Osteoblast (primary cell): ENCODE results near the gene ZSWIM6. TPM values are rescaled to one million over a fixed set of nuclear protein-coding genes. Genes with fewer than 3 reads are reported as not detected.

Source experiments
- DNase-seq: peaks from one replicate; pipeline ENCODE4 v3.0.0; 2011; ENCODE audit warnings: low spot score, mixed read lengths; ENCODE audit not compliant: insufficient read length; ENCODE audit errors: missing footprints
- H2AFZ ChIP-seq: 2 replicates; pipeline ENCODE4 v1.6.0; 2011; ENCODE audit warnings: mild to moderate bottlenecking, low read length
- H3K27ac ChIP-seq: 2 replicates; pipeline ENCODE4 v1.5.1; 2011; ENCODE audit warnings: mild to moderate bottlenecking, low read depth, low read length, moderate library complexity
- H3K27me3 ChIP-seq: 2 replicates; pipeline ENCODE4 v1.6.0; 2012; ENCODE audit warnings: mild to moderate bottlenecking, control low read depth, inconsistent platforms, low read length, moderate library complexity; ENCODE audit not compliant: insufficient read depth
- H3K36me3 ChIP-seq: 2 replicates; pipeline ENCODE4 v1.5.1; 2011; ENCODE audit warnings: mild to moderate bottlenecking, low read length, control low read depth, moderate library complexity; ENCODE audit not compliant: insufficient read depth
- H3K4me1 ChIP-seq: 2 replicates; pipeline ENCODE4 v1.5.1; 2011; ENCODE audit warnings: mild to moderate bottlenecking, low read length, control low read depth, moderate library complexity; ENCODE audit not compliant: insufficient read depth
- H3K4me2 ChIP-seq: 2 replicates; pipeline ENCODE4 v1.6.0; 2011; ENCODE audit warnings: mild to moderate bottlenecking, low read length; ENCODE audit not compliant: insufficient read depth
- H3K4me3 ChIP-seq: fragments of 200-600 bp; sonication (generic); 3 replicates; pipeline ENCODE4 v1.5.1; 2012; ENCODE audit warnings: mild to moderate bottlenecking, low read length, inconsistent platforms; ENCODE audit not compliant: insufficient read depth
- H3K79me2 ChIP-seq: 2 replicates; pipeline ENCODE4 v1.6.0; 2012; ENCODE audit warnings: mild to moderate bottlenecking, low read length, control low read depth, inconsistent platforms; ENCODE audit not compliant: insufficient read depth
- H3K9me3 ChIP-seq: 2 replicates; pipeline ENCODE4 v1.5.1; 2011; ENCODE audit warnings: low read depth, low read length, control low read depth
- H4K20me1 ChIP-seq: 2 replicates; pipeline ENCODE4 v1.6.0; 2012; ENCODE audit warnings: mild to moderate bottlenecking, low read length, control low read depth; ENCODE audit not compliant: insufficient read depth
- total RNA-seq: library from RNA; depleted of rRNA; stranded (reverse); fragments of >200 nt; gene quantifications from 2 replicates; pipeline ENCODE4 v1.2.3, GENCODE V29; 2012
- TF ChIP-seq, protein P1 (sequence below): IDR thresholded peaks from 2 replicates; pipeline ENCODE4 v1.5.1; 2011; ENCODE audit warnings: mild to moderate bottlenecking, low read depth, low read length, moderate library complexity; ENCODE audit errors: extremely low read depth

ZSWIM6 gene
- total RNA-seq, 1 donor = 10.5 TPM

DNA sequence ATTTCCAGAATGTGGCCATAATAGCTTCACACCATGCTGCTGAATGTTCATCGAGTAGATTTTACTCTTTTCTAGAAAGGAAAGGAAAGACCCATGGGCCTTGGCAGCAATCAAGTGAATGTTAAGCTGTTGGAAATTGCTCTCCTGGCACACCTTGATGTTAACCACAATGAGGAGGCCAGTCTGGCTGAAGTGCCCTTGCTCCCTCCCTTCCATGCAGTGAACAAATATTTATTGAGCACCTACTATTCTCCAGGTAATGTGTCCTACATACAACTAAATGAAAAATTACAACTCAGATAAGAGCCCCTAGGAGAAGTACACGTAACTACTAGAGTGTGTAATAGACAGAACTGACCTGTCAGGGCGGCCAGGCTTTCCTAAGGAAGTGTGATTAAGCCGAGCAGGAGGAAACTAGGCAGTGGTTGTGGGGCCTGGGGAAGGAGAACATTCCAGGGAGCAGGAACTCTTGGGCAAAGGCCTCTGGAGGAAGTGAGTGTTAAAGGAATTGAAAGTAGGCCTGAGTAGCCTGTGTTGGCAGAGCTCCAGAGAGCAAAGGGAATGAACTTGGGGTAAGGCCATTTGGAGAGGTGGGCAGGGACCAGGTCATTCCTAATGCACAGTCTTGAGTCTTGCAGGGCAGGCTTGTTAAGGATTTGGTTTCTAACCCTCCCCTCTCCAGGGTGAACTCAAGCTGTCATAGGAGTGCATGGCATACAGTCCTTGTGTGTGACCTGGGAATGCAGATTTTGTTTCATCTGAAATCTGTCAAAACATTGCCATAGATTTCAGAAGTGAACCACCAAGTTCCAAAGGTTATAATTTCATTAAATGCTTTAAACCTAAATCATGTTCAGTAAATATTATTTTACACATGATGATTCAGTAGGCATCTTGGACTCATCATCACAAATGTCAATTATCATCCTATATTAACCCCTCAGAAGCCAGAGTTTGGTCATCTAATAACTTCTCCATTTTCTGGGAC is 9.0 kb upstream of the ZSWIM6 start:
- peak overlapping the region; percentile 5 for H3K4me3 ChIP-seq
- DNase-seq = peak; percentile 31
- H2AFZ ChIP-seq = peak overlapping the region; percentile 26
- H3K36me3 ChIP-seq = no peaks in the 10 kb centered on the region
- H3K27ac ChIP-seq = peak overlapping the region; percentile 61
- H3K27me3 ChIP-seq = no peaks in the 10 kb centered on the region
- H4K20me1 ChIP-seq = no peaks in the 10 kb centered on the region
- no peaks in the 10 kb centered on the region for H3K9me3 ChIP-seq
- peak overlapping the region; percentile 46 for H3K4me2 ChIP-seq
- no peaks in the 10 kb centered on the region for H3K79me2 ChIP-seq
- peaks cover 30% of the 10 kb centered on the region for H3K4me1 ChIP-seq
- TF ChIP-seq, protein P1, sequence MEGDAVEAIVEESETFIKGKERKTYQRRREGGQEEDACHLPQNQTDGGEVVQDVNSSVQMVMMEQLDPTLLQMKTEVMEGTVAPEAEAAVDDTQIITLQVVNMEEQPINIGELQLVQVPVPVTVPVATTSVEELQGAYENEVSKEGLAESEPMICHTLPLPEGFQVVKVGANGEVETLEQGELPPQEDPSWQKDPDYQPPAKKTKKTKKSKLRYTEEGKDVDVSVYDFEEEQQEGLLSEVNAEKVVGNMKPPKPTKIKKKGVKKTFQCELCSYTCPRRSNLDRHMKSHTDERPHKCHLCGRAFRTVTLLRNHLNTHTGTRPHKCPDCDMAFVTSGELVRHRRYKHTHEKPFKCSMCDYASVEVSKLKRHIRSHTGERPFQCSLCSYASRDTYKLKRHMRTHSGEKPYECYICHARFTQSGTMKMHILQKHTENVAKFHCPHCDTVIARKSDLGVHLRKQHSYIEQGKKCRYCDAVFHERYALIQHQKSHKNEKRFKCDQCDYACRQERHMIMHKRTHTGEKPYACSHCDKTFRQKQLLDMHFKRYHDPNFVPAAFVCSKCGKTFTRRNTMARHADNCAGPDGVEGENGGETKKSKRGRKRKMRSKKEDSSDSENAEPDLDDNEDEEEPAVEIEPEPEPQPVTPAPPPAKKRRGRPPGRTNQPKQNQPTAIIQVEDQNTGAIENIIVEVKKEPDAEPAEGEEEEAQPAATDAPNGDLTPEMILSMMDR = no peak

DNA sequence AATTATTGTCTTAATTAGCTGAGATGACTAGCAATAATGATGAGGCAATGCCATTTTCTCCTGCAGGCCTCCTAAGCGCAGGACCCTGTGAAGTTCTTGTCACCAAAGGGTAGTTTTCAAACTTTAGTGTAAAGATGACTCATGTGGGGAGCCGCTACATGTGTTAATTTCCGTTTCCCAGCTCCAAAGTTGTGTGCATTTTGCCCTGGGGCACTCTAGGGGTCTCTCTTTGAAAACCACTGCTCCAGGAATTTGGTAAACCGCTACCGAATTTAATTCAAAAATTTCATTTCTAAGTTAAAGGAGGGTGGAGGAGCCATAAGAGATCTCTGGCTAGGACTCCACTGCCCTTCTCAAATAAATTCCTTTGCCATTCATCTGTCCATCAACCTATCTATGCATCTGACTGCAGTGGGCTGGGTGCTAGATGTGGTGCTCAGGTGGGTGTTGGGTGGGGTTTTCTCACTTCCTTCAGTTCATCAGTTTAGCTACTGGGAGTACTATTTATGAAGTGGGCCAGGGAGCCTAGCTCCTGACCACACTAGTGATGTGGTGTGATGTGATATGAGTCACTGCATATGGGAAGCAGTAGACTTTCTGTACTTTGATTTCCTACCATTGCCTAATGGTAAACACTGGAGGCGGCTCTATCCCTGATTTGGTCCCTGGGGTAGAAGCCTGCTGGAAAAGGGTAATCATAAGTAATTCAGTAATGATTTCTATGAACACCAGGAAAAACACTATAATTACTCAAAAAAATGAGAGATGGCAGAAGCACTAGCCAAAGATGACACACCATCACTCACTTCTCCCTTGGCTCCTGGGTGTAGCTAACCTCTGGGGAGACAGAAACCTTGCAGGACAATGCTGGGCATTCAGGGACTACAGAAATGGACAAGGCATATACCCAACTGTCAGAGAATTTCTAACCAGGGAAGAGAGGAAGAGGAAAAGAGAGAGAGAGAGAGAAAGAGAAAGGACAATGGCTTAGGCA is 4.0 kb upstream of the ZSWIM6 start:
- DNase-seq = peak; percentile 95
- peak overlapping the region; percentile 75 for H3K27ac ChIP-seq

DNA sequence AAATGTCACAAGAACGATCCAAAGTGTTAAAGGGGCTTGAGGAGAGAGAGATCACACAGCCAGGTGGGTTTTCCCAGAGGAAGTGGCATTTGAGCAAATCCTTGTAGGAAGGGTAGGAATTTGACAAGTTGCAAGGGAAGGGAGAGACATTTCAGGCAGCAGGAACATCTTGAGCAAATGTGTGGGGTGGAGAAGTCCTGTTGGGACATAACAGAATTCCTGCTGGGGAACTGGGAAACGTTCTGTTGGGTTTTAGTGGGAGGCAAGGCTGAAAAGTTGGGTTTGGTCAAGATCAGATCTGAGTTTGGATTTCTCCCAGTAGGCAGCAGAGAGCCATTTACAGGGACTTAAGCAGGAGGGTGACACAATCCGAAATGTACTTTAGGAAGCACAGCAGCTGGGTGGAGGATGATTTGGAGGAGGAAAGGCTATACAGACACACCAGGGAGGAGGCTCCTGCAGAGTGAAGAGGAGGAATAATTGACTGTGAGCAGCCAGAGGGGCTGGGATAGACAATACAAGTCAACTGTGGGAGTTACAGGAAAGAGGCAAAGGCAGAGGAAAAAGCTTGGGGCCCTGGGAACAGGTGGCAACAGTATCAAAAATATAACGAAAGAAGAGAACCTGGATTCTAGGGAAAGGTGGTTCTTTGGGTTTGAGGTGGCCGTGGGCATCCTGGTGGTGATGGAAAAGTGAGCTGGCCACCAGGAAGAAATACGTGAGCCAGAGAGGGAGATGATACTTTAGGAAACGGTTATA is 3.1 kb upstream of the ZSWIM6 start:
- no peak overlapping the region for H3K4me3 ChIP-seq
- H3K27me3 ChIP-seq = no peaks in the 10 kb centered on the region
- H3K4me1 ChIP-seq = peaks cover 33% of the 10 kb centered on the region
- H2AFZ ChIP-seq = no peak overlapping the region
- no peaks in the 10 kb centered on the region for H3K9me3 ChIP-seq
- TF ChIP-seq, protein P1 = no peak
- peaks cover 16% of the 10 kb centered on the region for H3K79me2 ChIP-seq
- H3K27ac ChIP-seq = peak overlapping the region; percentile 75
- peak; percentile 65 for DNase-seq
- H3K36me3 ChIP-seq = no peaks in the 10 kb centered on the region
- peaks cover 2% of the 10 kb centered on the region for H4K20me1 ChIP-seq
- H3K4me2 ChIP-seq = peak overlapping the region; percentile 79

More for the DNA sequence above, 4.0 kb upstream of the ZSWIM6 start:
- no peaks in the 10 kb centered on the region for H4K20me1 ChIP-seq
- no peak overlapping the region for H3K4me3 ChIP-seq
- H3K4me1 ChIP-seq = peaks cover 42% of the 10 kb centered on the region
- no peaks in the 10 kb centered on the region for H3K9me3 ChIP-seq
- TF ChIP-seq, protein P1 = no peak
- H3K4me2 ChIP-seq = peak overlapping the region; percentile 79
- peaks cover 7% of the 10 kb centered on the region for H3K79me2 ChIP-seq
- H3K27me3 ChIP-seq = no peaks in the 10 kb centered on the region
- H2AFZ ChIP-seq = no peak overlapping the region
- no peaks in the 10 kb centered on the region for H3K36me3 ChIP-seq
